ENCODE data around the gene ACIN1. TPM values are rescaled to one million over a fixed set of nuclear protein-coding genes. Genes with fewer than 3 reads are reported as not detected.
A peak's percentile ranks its signal among the peaks of the same experiment; 100 is the strongest.

Gene ACIN1
- total RNA-seq, 1 experiment from 2014 or later: 179 TPM

DNA sequence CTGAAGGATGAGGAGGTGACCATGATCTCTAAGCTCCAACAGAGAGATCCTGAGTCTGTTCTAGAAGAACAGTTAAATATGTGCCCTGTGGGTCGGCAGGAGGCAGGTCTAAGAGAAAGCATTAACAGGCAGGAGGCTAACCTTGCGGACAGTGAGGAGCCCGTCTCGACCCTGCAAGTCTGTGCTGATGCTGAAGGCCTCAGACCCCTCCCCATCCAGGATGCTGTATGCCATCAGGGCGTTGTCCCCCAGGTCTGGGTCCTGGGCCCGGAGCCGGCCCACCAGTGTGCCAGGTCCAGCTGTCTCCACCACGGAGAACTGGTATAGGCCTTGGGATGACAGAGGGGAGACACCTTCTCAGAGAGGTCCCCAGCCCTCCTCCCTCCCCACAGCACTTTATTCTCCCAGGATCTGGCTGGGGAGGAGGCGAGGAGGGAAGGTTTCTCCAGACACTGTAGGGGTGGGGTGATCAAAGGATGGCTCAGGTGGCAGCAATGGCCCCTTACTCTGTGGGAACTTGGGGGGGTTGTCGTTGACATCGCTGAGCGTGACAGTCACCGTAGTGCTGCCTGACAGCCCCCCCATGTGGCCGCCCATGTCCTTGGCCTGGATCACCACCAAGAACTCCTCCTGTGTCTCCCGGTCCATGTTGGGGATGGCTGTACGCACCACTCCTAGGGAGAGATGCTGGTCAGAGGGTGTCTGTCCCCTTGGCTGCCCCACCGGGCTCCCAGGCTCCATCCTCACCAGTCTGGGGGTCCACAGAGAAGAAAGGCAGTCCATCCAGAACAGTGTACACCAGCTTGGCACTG is 40.7 kb downstream of the ACIN1 start:
- CTCF ChIA-PET: interaction anchor here (2.1 to 9.9 kb wide), 2 partner anchors 48 to 70 kb away, joined by 9 to 175 read pairs; partner anchors contain the start of gene AJUBA
- no peak overlapping the region for H3K4me2 ChIP-seq (ENCODE audit: low read length)
- RAD21 ChIA-PET (ENCODE audit: low non-redundant PET in 1 of 2, low total read pairs in 2 of 2, uncharacterized antibody in 2 of 2, unreplicated experiment in 2 of 2): interaction anchor here in 1 of 2 experiments (0.6 to 0.7 kb wide), 2 partner anchors 67 to 468 kb away, joined by 3 read pairs; no protein-coding TSS in a partner anchor
- H3K36me3 ChIP-seq (ENCODE audit: control insufficient read depth in 1 of 2, insufficient read depth in 2 of 2, low read length in 2 of 2): peaks cover under 1 to 6% of the 10 kb centered on the region in 2 experiments; a peak in 3 of 4 replicates
- H3K9me3 ChIP-seq (ENCODE audit: control insufficient read depth in 1 of 2, insufficient read depth in 1 of 2, low read depth in 1 of 2, low read length in 2 of 2): no peaks in the 10 kb centered on the region
- H2AFZ ChIP-seq (ENCODE audit: low read depth, low read length, poor library complexity, severe bottlenecking): no peak overlapping the region
- POLR2A ChIA-PET: interaction anchor here (1.3 kb wide), 1 partner anchor 41 kb away, joined by 3 read pairs; the partner anchor contains the start of genes ACIN1 and C14orf119
- TF ChIP-seq ZFX (IDR thresholded peaks at IDR 0.05) (no peak), RAD21 (IDR thresholded peaks at IDR 0.05; ENCODE audit: low read depth) (peak; percentile 58)
- TF ChIP-seq, protein P1, sequence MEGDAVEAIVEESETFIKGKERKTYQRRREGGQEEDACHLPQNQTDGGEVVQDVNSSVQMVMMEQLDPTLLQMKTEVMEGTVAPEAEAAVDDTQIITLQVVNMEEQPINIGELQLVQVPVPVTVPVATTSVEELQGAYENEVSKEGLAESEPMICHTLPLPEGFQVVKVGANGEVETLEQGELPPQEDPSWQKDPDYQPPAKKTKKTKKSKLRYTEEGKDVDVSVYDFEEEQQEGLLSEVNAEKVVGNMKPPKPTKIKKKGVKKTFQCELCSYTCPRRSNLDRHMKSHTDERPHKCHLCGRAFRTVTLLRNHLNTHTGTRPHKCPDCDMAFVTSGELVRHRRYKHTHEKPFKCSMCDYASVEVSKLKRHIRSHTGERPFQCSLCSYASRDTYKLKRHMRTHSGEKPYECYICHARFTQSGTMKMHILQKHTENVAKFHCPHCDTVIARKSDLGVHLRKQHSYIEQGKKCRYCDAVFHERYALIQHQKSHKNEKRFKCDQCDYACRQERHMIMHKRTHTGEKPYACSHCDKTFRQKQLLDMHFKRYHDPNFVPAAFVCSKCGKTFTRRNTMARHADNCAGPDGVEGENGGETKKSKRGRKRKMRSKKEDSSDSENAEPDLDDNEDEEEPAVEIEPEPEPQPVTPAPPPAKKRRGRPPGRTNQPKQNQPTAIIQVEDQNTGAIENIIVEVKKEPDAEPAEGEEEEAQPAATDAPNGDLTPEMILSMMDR (IDR thresholded peaks at IDR 0.05 in 2 of 3, conservative IDR thresholded peaks at IDR 0.05 in 1 of 3; ENCODE audit: borderline replicate concordance in 1 of 3, insufficient read depth in 1 of 3, low read depth in 2 of 3, low read length in 2 of 3): peak; percentile 33 to 48 (median 37); a peak in 4 of 6 replicates
- H3K4me3 ChIP-seq (replicated peaks in 1 of 2; ENCODE audit: low read depth in 1 of 2, low read length in 2 of 2): no peak overlapping the region
- no TSS peak for BruUV-seq (replicated peaks)
- no peak overlapping the region for H3K27ac ChIP-seq (ENCODE audit: low read depth, low read length)
- intact Hi-C loops (cut with micrococcal nuclease): no loop called here
- H4K20me1 ChIP-seq (ENCODE audit: insufficient read depth): no peaks in the 10 kb centered on the region
- H3K9me2 ChIP-seq (ENCODE audit: insufficient read depth): no peaks in the 10 kb centered on the region
- H3K9ac ChIP-seq (ENCODE audit: low read length): no peak overlapping the region
- no peaks in the 10 kb centered on the region for H3K79me2 ChIP-seq (ENCODE audit: insufficient read depth, low read length)
- no peaks in the 10 kb centered on the region for H3K27me3 ChIP-seq (ENCODE audit: insufficient read depth, low read length)
- no peak for ATAC-seq
- peaks cover 12 to 28% of the 10 kb centered on the region in 2 experiments for H3K4me1 ChIP-seq (ENCODE audit: control insufficient read depth in 1 of 2, insufficient read depth in 2 of 2, low read length in 2 of 2)
- DNase-seq (ENCODE audit: low read depth, low spot score): no peak

DNA sequence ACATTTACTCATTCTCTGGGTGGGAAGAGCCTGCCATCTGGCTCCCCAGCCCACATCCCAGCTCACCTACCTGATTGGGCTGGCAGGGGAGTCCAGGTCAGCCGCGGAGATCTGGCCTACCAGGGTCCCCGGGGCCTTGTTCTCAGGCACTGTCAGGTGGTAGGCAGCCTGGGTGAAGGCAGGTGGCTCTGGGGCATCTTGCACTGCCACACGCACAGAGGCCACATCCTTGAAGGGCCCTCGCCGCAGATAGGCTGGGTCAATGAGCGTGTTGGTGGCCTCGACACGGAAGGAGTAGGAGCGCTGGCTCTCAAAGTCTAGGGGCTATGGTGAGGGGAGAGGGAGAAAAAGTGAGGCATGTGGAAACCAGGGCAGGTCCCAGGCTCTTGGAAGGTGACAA is 41.5 kb downstream of the ACIN1 start:
- ChIA-PET POLR2A (no interaction called here), RAD21 (ENCODE audit: low non-redundant PET in 1 of 2, low total read pairs in 2 of 2, uncharacterized antibody in 2 of 2, unreplicated experiment in 2 of 2) (no interaction called here), CTCF (interaction anchor here (2.2 kb wide), 1 partner anchor 15 kb away, joined by 8 read pairs; no protein-coding TSS in a partner anchor)
- no TSS peak for BruUV-seq (replicated peaks)
- no peak for DNase-seq (ENCODE audit: low read depth, low spot score)
- Histone ChIP-seq H3K9me2 (ENCODE audit: insufficient read depth) (no peaks in the 10 kb centered on the region), H3K4me2 (ENCODE audit: low read length) (no peak overlapping the region), H3K27ac (ENCODE audit: low read depth, low read length) (no peak overlapping the region), H3K27me3 (ENCODE audit: insufficient read depth, low read length) (no peaks in the 10 kb centered on the region), H3K9ac (ENCODE audit: low read length) (no peak overlapping the region), H3K36me3 (ENCODE audit: control insufficient read depth in 1 of 2, insufficient read depth in 2 of 2, low read length in 2 of 2) (0 out of 4 replicates have a peak, but pooled peaks cover 0 to under 1% of the 10 kb centered on the region in 2 experiments), H2AFZ (ENCODE audit: low read depth, low read length, poor library complexity, severe bottlenecking) (no peak overlapping the region), H3K4me3 (replicated peaks in 1 of 2; ENCODE audit: low read depth in 1 of 2, low read length in 2 of 2) (no peak overlapping the region), H3K79me2 (ENCODE audit: insufficient read depth, low read length) (no peaks in the 10 kb centered on the region), H3K9me3 (ENCODE audit: control insufficient read depth in 1 of 2, insufficient read depth in 1 of 2, low read depth in 1 of 2, low read length in 2 of 2) (no peaks in the 10 kb centered on the region), H3K4me1 (ENCODE audit: control insufficient read depth in 1 of 2, insufficient read depth in 2 of 2, low read length in 2 of 2) (peaks cover 12 to 24% of the 10 kb centered on the region in 2 experiments), H4K20me1 (ENCODE audit: insufficient read depth) (no peaks in the 10 kb centered on the region)
- TF ChIP-seq CBX3 (IDR thresholded peaks at IDR 0.05; ENCODE audit: low read depth): no peak
- TF ChIP-seq SP1 (IDR thresholded peaks at IDR 0.05; ENCODE audit: low read depth): no peak
- TF ChIP-seq SRF (IDR thresholded peaks at IDR 0.05; ENCODE audit: low read depth): no peak
- no peak for ATAC-seq
- intact Hi-C loops (cut with micrococcal nuclease): no loop called here

Measured in HCT116 (cell line).